NCI-H2196 treated with DMSO at 0.1 percent for 48 hours (cell line): ENCODE data around the gene IL17RB.

ENCODE experiments used
- DNase-seq: peaks from one replicate; lab custom pipeline; 2025; ENCODE audit not compliant: unreplicated experiment; lab: John Stamatoyannopoulos, UW

Gene IL17RB

DNA sequence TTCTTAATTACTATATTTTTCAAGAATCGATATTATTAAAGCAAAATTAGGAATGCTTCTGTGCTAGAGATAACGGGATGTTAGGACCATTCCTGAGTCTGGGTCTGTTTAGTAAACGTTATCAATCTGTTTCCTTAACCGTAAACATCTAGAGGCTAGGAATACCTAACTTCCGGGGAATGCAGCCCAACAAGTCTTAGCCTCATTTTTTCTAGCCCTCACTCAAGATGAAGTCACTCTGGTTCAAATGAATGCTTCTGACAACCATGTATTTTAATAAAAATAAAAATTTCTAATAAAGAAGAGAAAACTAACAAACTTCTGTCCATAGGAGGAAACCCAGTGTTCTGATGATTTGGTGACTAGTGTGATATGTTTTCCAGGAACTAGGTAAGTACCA is 56.3 kb downstream of the IL17RB start:
- DNase-seq = no peak

GRCh38 chr3:53913401-53913800 is 67.0 kb downstream of the IL17RB start:
- DNase-seq = no peak
